NCI-H82 treated with DMSO at 0.1 percent for 48 hours (cell line): ENCODE data around the gene ATP6V0D1.

ENCODE experiments used
- DNase-seq: peaks from one replicate; lab custom pipeline; 2025; ENCODE audit not compliant: unreplicated experiment; lab: John Stamatoyannopoulos, UW

ATP6V0D1 gene

GRCh38 chr16:67394155-67395104 is 86.5 kb downstream of the ATP6V0D1 start:
- DNase-seq: no peak

GRCh38 chr16:67393788-67394154 is 87.2 kb downstream of the ATP6V0D1 start:
- DNase-seq: no peak

- peak; percentile 72 for DNase-seq
Observed at GRCh38 chr16:67393111-67393787, 87.7 kb downstream of the ATP6V0D1 start, which contains the start of gene TPPP3. TSS of gene TPPP3 (minus strand) at chr16:67393498. CDS start at chr16:67391111, 2,387 bp downstream.

- no peak for DNase-seq
Observed at GRCh38 chr16:67392301-67393059, 88.5 kb downstream of the ATP6V0D1 start.

GRCh38 chr16:67391424-67392300 is 89.3 kb downstream of the ATP6V0D1 start:
- DNase-seq: no peak

- no peak for DNase-seq
Observed at GRCh38 chr16:67390816-67391423, 90.0 kb downstream of the ATP6V0D1 start.

- DNase-seq: no peak
Observed at GRCh38 chr16:67389911-67390815, 90.8 kb downstream of the ATP6V0D1 start.

GRCh38 chr16:67388591-67388990 is 92.4 kb downstream of the ATP6V0D1 start:
- no peak for DNase-seq

- DNase-seq: no peak
Observed at GRCh38 chr16:67388191-67388590, 92.8 kb downstream of the ATP6V0D1 start.
